OCI-LY7 (cell line): Measurements from ENCODE around the gene HTR7.

Experiments used
- EZH2phosphoT487 ChIP-seq: fragments of 200-600 bp; sonication (generic); IDR thresholded peaks from 2 replicates; pipeline ENCODE4 v1.6.1; 2018; ENCODE audit warnings: low read depth, borderline replicate concordance, mild to moderate bottlenecking, mixed run types, antibody characterized with exemption, low read length, moderate library complexity, mixed read lengths
- TF ChIP-seq, protein P1 (sequence below): fragments of 200-600 bp; sonication (generic); conservative IDR thresholded peaks from 2 replicates; pipeline ENCODE4 v1.5.1; 2014; ENCODE audit warnings: mild to moderate bottlenecking, antibody characterized with exemption, low read length, moderate library complexity, mixed read lengths

- TF ChIP-seq, protein P1, sequence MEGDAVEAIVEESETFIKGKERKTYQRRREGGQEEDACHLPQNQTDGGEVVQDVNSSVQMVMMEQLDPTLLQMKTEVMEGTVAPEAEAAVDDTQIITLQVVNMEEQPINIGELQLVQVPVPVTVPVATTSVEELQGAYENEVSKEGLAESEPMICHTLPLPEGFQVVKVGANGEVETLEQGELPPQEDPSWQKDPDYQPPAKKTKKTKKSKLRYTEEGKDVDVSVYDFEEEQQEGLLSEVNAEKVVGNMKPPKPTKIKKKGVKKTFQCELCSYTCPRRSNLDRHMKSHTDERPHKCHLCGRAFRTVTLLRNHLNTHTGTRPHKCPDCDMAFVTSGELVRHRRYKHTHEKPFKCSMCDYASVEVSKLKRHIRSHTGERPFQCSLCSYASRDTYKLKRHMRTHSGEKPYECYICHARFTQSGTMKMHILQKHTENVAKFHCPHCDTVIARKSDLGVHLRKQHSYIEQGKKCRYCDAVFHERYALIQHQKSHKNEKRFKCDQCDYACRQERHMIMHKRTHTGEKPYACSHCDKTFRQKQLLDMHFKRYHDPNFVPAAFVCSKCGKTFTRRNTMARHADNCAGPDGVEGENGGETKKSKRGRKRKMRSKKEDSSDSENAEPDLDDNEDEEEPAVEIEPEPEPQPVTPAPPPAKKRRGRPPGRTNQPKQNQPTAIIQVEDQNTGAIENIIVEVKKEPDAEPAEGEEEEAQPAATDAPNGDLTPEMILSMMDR = no peak
- no peak for TF ChIP-seq EZH2phosphoT487
Measured at GRCh38 chr10:90856964-90857634, 740 bp downstream of the HTR7 start.
